Endodermal cell (in vitro differentiated cells): ENCODE results near the gene KNSTRN. TPM values are rescaled to one million over a fixed set of nuclear protein-coding genes. Genes with fewer than 3 reads are reported as not detected.

Experiments used
- DNase-seq: peaks from one replicate; pipeline ENCODE4 v3.0.0-alpha.2; 2017
- H3K27ac ChIP-seq: 2 replicates; pipeline ENCODE4 v1.5.1; 2013; ENCODE audit warnings: mild to moderate bottlenecking, low read depth, low read length, moderate library complexity
- H3K27me3 ChIP-seq: 2 replicates; pipeline ENCODE4 v1.6.1; 2013; ENCODE audit warnings: mild to moderate bottlenecking, low read length, moderate library complexity; ENCODE audit not compliant: insufficient read depth, control insufficient read depth, poor library complexity, severe bottlenecking
- H3K36me3 ChIP-seq: 2 replicates; pipeline ENCODE4 v1.7.0; 2013; ENCODE audit warnings: mild to moderate bottlenecking, low read length, moderate library complexity; ENCODE audit not compliant: control insufficient read depth, insufficient read depth
- H3K4me1 ChIP-seq: one replicate; pipeline ENCODE4 v1.7.0; 2013; ENCODE audit warnings: low read length; ENCODE audit not compliant: control insufficient read depth, insufficient read depth
- H3K4me3 ChIP-seq: 2 replicates; pipeline ENCODE4 v1.5.1; 2013; ENCODE audit warnings: mild to moderate bottlenecking, low read length, moderate library complexity
- H3K9ac ChIP-seq: 2 replicates; pipeline ENCODE4 v1.6.1; 2013; ENCODE audit warnings: mild to moderate bottlenecking, low read length, moderate library complexity; ENCODE audit not compliant: poor library complexity, severe bottlenecking; ENCODE audit errors: extremely low read depth
- H3K9me3 ChIP-seq: 2 replicates; pipeline ENCODE4 v1.6.1; 2013; ENCODE audit warnings: mild to moderate bottlenecking, low read length, moderate library complexity; ENCODE audit not compliant: control insufficient read depth
- H3K27ac Mint-ChIP-seq: 2 replicates; pipeline ENCODE4 v1.8.0; 2020; ENCODE audit warnings: mixed read lengths
- H3K27me3 Mint-ChIP-seq: 2 replicates; pipeline ENCODE4 v1.8.0; 2021; ENCODE audit warnings: mild to moderate bottlenecking, mixed read lengths; ENCODE audit not compliant: insufficient read depth
- H3K36me3 Mint-ChIP-seq: 2 replicates; pipeline ENCODE4 v1.8.0; 2020; ENCODE audit warnings: low read depth, mixed read lengths
- H3K4me1 Mint-ChIP-seq: 2 replicates; pipeline ENCODE4 v1.8.0; 2020; ENCODE audit warnings: mixed read lengths
- H3K4me3 Mint-ChIP-seq: 2 replicates; pipeline ENCODE4 v1.8.0; 2020; ENCODE audit warnings: mild to moderate bottlenecking, moderate library complexity, mixed read lengths
- H3K9me3 Mint-ChIP-seq: 2 replicates; pipeline ENCODE4 v1.8.0; 2020; ENCODE audit warnings: mild to moderate bottlenecking, mixed read lengths
- WGBS, 2 experiments: methylation state at CpG; one replicate each; pipeline versions ENCODE4 v1.1.5 to v1.1.7; 2013; ENCODE audit warnings: missing lambda C conversion rate in 2 of 2, mixed read lengths in 1 of 2; ENCODE audit not compliant: insufficient coverage in 1 of 2, insufficient read length in 1 of 2; 5-methylcytosine and 5-hydroxymethylcytosine counted together
- total RNA-seq, 2 donors: library from RNA; stranded (reverse); fragmentation: NEBNext Ultra II Directional in 1 of 2; extraction: Animal tissue kit (Norgen Biotek cat#: 25700) in 1 of 2; gene quantifications; 2 replicates in 1 of 2; 3 replicates in 1 of 2; pipeline ENCODE4 v1.2.1, GENCODE V29; 2021
- TF ChIP-seq, protein P1 (sequence below): fragments of 200-600 bp; sonication (generic); conservative IDR thresholded peaks from 2 replicates; pipeline ENCODE4 v1.5.0; 2021; ENCODE audit warnings: antibody characterized with exemption, mild to moderate bottlenecking

KNSTRN gene
- total RNA-seq, 2 donors from 2014 or later: 57.6 to 92.4 TPM

DNA sequence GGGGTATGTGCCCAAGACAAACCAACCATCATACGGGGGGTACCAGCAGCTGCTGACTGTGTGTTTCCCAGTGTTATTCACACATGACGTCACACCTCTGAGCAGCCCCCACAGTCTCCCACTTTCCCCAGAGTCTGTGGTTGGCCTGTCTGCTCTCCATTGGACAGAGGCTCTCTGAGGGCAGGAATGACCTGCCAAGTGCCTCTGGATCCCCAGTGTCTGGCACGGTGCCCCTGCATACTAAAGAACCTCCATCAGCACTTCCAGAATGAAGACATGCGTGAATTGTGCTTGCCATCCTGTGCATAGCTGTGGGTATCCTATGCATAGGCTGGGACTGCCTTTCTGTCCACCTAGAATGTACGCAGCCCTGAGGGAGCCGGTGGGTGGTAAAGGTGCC lies 38.3 kb upstream of the KNSTRN start:
- Mint-ChIP-seq H3K4me3 (no peak overlapping the region), H3K9me3 (no peaks in the 10 kb centered on the region), H3K27me3 (no peaks in the 10 kb centered on the region), H3K27ac (no peak overlapping the region), H3K36me3 (no peaks in the 10 kb centered on the region), H3K4me1 (peaks cover 8% of the 10 kb centered on the region)
- peaks cover 3% of the 10 kb centered on the region for H3K4me1 ChIP-seq
- H3K9ac ChIP-seq: no peak overlapping the region
- H3K9me3 ChIP-seq: no peaks in the 10 kb centered on the region
- H3K36me3 ChIP-seq: no peaks in the 10 kb centered on the region
- no peak overlapping the region for H3K27ac ChIP-seq
- H3K27me3 ChIP-seq: no peaks in the 10 kb centered on the region
- H3K4me3 ChIP-seq: no peak overlapping the region
- TF ChIP-seq, protein P1, sequence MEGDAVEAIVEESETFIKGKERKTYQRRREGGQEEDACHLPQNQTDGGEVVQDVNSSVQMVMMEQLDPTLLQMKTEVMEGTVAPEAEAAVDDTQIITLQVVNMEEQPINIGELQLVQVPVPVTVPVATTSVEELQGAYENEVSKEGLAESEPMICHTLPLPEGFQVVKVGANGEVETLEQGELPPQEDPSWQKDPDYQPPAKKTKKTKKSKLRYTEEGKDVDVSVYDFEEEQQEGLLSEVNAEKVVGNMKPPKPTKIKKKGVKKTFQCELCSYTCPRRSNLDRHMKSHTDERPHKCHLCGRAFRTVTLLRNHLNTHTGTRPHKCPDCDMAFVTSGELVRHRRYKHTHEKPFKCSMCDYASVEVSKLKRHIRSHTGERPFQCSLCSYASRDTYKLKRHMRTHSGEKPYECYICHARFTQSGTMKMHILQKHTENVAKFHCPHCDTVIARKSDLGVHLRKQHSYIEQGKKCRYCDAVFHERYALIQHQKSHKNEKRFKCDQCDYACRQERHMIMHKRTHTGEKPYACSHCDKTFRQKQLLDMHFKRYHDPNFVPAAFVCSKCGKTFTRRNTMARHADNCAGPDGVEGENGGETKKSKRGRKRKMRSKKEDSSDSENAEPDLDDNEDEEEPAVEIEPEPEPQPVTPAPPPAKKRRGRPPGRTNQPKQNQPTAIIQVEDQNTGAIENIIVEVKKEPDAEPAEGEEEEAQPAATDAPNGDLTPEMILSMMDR: no peak
- WGBS, 2 experiments: 32 to 62% methylated on average over 3 to 6 of the region's 6 CpGs
- no peak for DNase-seq

DNA sequence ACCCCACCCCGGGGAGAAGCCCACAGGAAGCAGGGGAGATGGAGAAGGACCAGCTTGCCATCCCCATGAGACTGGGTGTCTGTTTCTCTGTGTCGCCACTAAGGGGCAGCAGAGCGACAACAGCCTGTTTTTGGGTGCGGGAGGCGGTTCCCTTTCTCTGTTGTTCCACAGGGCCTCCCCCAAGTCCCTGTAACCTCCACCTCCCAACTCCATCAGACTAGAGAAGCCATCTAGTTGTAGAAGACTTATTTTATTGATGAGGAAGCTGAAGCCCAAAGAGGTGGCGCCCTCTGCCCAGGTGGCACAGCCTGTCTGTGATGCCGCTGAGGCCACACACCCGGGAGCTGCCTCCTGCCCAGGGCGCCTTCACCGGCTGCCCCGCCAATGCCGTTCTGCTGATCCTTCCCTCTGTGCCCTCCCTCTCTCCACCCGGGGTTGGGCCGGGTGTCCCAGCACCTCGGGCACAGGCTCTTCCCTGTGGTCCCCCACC lies 37.8 kb upstream of the KNSTRN start:
- H3K27ac Mint-ChIP-seq: no peak overlapping the region
- WGBS, 2 experiments: 65 to 74% methylated on average over 9 to 15 of the region's 15 CpGs
- H3K4me3 Mint-ChIP-seq: no peak overlapping the region

DNA sequence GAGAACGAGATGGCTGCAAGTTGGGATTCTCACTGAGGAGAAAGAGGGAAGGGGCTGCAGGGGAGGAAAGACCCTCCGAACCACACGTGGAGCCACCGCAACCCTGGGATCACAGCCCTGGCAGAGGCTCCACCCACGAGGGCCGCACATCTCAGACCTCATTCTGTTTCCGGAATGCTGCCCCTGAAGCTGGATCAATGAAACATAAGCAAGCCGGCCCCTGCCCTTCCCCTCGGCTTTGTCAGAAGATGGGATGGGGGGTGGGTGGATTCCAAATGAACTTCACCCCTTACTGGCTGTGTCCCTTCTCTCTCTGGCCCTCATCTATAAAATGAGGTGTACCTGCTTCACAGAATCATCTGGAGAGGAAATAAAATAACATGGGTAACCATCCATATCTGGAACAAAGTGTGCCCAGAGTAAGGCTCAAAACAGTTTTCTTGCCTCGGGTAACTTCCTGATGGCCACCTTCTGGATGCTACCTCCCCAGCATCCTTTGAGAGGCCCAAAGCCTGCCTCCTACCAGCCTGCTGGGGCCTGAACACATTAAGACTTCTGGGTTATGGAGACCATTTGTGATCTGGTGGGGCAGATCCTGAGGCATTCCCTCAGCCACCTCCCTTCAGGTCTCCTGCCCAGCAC lies 37.2 kb upstream of the KNSTRN start:
- Mint-ChIP-seq H3K4me3 (no peak overlapping the region), H3K4me1 (peaks cover 8% of the 10 kb centered on the region), H3K27ac (no peak overlapping the region), H3K27me3 (peaks cover 4% of the 10 kb centered on the region), H3K36me3 (no peaks in the 10 kb centered on the region), H3K9me3 (no peaks in the 10 kb centered on the region)
- Histone ChIP-seq H3K27ac (no peak overlapping the region), H3K4me1 (peaks cover 3% of the 10 kb centered on the region), H3K9ac (no peak overlapping the region), H3K36me3 (no peaks in the 10 kb centered on the region), H3K27me3 (no peaks in the 10 kb centered on the region), H3K9me3 (no peaks in the 10 kb centered on the region), H3K4me3 (no peak overlapping the region)
- no peak for DNase-seq
- TF ChIP-seq, protein P1: no peak
- 83 to 93% methylated on average over 6 to 10 of the region's 10 CpGs for WGBS, 2 experiments

More for the DNA sequence above, 37.8 kb upstream of the KNSTRN start:
- Mint-ChIP-seq H3K4me1 (peaks cover 8% of the 10 kb centered on the region), H3K27me3 (no peaks in the 10 kb centered on the region), H3K36me3 (no peaks in the 10 kb centered on the region), H3K9me3 (no peaks in the 10 kb centered on the region)
- H3K27me3 ChIP-seq: no peaks in the 10 kb centered on the region
- H3K36me3 ChIP-seq: no peaks in the 10 kb centered on the region
- no peak overlapping the region for H3K4me3 ChIP-seq
- H3K27ac ChIP-seq: no peak overlapping the region
- no peak overlapping the region for H3K9ac ChIP-seq
- H3K9me3 ChIP-seq: no peaks in the 10 kb centered on the region
- TF ChIP-seq, protein P1: peak; percentile 79
- peak; percentile 85 for DNase-seq
- peaks cover 3% of the 10 kb centered on the region for H3K4me1 ChIP-seq
